Central memory CD8-positive, alpha-beta T cell (primary cell): ENCODE results near the gene FGFRL1.

Source experiments
- ATAC-seq: fragments of 150-1000 bp; cut with Tn5 transposase; replicated peaks from 2 replicates; pipeline ENCODE4 v1.10.0; 2022; ENCODE audit warnings: mild to moderate bottlenecking, moderate FRiP score, moderate number of reproducible peaks; ENCODE audit not compliant: poor library complexity, severe bottlenecking; ENCODE audit errors: extremely low read depth
- DNase-seq, 2 donors: peaks; one replicate each; pipeline ENCODE4 v3.0.0; 2021; ENCODE audit warnings: low spot score in 2 of 2
- H3K27ac Mint-ChIP-seq: one replicate; pipeline ENCODE4 v1.8.0; 2022; ENCODE audit warnings: low read depth, mild to moderate bottlenecking, moderate library complexity, mixed read lengths
- H3K27me3 Mint-ChIP-seq: one replicate; pipeline ENCODE4 v1.8.0; 2022; ENCODE audit warnings: mixed read lengths
- H3K36me3 Mint-ChIP-seq: one replicate; pipeline ENCODE4 v1.8.0; 2022; ENCODE audit warnings: mild to moderate bottlenecking, moderate library complexity, mixed read lengths; ENCODE audit not compliant: insufficient read depth
- H3K4me1 Mint-ChIP-seq: one replicate; pipeline ENCODE4 v1.8.0; 2022; ENCODE audit warnings: mixed read lengths
- H3K4me3 Mint-ChIP-seq: one replicate; pipeline ENCODE4 v1.8.0; 2022; ENCODE audit warnings: mild to moderate bottlenecking, moderate library complexity, mixed read lengths
- H3K9me3 Mint-ChIP-seq: one replicate; pipeline ENCODE4 v1.8.0; 2022; ENCODE audit warnings: mixed read lengths

Gene FGFRL1

DNA sequence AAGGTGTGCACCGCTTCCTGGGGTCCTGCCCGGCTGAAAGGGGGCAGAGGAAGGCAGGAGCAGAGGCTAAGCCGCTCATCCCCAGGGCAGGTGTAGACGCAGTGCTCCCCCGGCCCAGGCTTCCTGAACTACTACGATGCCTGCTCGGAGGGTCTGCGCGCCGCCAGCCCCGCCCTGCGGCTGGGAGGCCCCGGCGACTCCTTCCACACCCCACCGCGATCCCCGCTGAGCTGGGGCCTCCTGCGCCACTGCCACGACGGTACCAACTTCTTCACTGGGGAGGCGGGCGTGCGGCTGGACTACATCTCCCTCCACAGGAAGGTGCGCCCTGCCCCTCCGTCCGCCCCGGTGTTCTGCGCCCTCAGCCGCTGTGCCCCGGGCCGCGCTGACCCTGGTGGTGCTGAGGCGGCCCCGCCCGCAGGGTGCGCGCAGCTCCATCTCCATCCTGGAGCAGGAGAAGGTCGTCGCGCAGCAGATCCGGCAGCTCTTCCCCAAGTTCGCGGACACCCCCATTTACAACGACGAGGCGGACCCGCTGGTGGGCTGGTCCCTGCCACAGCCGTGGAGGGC lies 9.8 kb upstream of the FGFRL1 start:
- Mint-ChIP-seq H3K4me1 (peaks cover 9% of the 10 kb centered on the region), H3K27me3 (peaks cover 56% of the 10 kb centered on the region), H3K36me3 (peaks cover 5% of the 10 kb centered on the region), H3K27ac (no peak overlapping the region), H3K9me3 (no peaks in the 10 kb centered on the region), H3K4me3 (no peak overlapping the region)
- DNase-seq (no peak), ATAC-seq (no peak)

DNA sequence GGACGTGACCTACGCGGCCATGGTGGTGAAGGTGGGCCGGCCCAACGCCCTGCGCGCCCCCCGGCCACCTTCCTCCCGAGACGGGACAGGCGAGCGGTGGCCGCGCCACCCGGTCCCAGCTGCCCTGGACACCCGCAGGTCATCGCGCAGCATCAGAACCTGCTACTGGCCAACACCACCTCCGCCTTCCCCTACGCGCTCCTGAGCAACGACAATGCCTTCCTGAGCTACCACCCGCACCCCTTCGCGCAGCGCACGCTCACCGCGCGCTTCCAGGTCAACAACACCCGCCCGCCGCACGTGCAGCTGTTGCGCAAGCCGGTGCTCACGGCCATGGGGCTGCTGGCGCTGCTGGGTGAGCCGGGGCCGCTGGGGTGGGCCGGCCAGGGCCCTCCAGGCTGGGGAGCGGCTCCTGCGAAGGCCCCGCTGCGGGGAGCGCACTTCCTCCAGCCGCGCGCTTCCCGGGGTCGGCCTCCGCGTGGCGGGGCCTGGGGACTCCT lies 9.2 kb upstream of the FGFRL1 start:
- peaks cover 5% of the 10 kb centered on the region for H3K36me3 Mint-ChIP-seq
- H3K4me3 Mint-ChIP-seq: no peak overlapping the region
- DNase-seq (no peak), ATAC-seq (no peak)
- H3K4me1 Mint-ChIP-seq: peaks cover 5% of the 10 kb centered on the region
- H3K27me3 Mint-ChIP-seq: peaks cover 56% of the 10 kb centered on the region
- no peaks in the 10 kb centered on the region for H3K9me3 Mint-ChIP-seq
- H3K27ac Mint-ChIP-seq: no peak overlapping the region

DNA sequence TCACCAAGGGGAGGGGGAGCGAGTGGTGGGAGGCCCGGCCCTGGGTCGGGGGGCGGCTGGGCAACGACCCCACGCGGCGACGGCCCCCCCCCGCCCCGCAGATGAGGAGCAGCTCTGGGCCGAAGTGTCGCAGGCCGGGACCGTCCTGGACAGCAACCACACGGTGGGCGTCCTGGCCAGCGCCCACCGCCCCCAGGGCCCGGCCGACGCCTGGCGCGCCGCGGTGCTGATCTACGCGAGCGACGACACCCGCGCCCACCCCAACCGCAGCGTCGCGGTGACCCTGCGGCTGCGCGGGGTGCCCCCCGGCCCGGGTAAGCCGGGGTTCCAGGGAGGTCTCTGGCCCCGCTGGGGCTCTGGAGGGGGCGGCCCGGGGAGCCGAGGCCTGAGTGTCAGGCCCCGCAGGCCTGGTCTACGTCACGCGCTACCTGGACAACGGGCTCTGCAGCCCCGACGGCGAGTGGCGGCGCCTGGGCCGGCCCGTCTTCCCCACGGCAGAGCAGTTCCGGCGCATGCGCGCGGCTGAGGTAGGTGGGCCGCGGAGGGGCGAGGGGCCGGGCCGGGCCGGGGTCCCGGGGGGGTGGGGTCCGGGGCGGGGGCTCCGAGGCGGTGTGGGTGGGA lies 8.7 kb upstream of the FGFRL1 start:
- no peak overlapping the region for H3K4me3 Mint-ChIP-seq
- ATAC-seq: no peak
- peaks cover 60% of the 10 kb centered on the region for H3K27me3 Mint-ChIP-seq
- H3K36me3 Mint-ChIP-seq: peaks cover 5% of the 10 kb centered on the region
- H3K4me1 Mint-ChIP-seq: peaks cover 5% of the 10 kb centered on the region
- H3K9me3 Mint-ChIP-seq: no peaks in the 10 kb centered on the region
- H3K27ac Mint-ChIP-seq: no peak overlapping the region
- no peak for DNase-seq

DNA sequence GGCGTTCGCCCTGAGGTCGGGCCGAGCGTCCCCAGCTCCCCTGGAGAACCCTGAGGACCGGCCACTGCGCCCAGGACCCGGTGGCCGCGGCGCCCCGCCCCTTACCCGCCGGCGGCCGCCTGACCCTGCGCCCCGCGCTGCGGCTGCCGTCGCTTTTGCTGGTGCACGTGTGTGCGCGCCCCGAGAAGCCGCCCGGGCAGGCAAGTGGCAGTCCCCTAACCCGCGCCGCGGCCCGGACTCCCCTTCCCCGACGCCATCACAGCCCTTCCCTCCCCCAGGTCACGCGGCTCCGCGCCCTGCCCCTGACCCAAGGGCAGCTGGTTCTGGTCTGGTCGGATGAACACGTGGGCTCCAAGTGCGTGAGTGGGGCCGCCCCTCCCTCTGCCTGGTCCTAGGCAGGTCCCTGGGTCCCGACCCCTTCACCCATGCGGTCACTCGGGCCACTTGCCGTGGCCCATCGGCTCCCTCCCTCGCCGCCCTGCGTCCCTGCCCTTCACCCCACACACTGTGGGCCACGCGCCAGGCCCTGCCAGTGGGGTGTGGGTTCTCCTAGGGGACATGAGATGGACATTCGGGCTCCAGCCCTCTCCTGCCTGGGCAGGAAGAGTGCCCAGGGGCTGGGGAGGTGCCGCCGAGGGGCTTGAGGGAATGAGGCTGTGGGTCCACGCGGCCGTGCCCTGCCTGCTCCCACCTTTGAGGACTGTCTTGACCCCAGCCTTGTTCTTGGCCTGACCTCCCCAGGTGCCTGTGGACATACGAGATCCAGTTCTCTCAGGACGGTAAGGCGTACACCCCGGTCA lies 8.0 kb upstream of the FGFRL1 start:
- ATAC-seq (no peak), DNase-seq (no peak)
- Mint-ChIP-seq H3K27me3 (peaks cover 60% of the 10 kb centered on the region), H3K27ac (no peak overlapping the region), H3K4me1 (peaks cover under 1% of the 10 kb centered on the region), H3K9me3 (no peaks in the 10 kb centered on the region), H3K4me3 (no peak overlapping the region), H3K36me3 (peaks cover 5% of the 10 kb centered on the region)

DNA sequence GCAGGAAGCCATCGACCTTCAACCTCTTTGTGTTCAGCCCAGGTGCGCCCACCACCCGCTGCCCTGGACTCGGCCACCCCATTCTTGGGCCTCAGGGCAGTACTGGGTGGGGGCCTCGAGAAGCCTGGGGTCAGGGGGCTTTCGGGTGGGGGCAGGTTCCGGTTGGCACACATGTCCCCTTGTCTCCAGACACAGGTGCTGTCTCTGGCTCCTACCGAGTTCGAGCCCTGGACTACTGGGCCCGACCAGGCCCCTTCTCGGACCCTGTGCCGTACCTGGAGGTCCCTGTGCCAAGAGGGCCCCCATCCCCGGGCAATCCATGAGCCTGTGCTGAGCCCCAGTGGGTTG lies 7.4 kb upstream of the FGFRL1 start:
- ATAC-seq: no peak
- Mint-ChIP-seq H3K36me3 (peaks cover 5% of the 10 kb centered on the region), H3K4me3 (no peak overlapping the region), H3K27ac (no peak overlapping the region), H3K9me3 (no peaks in the 10 kb centered on the region), H3K27me3 (peaks cover 60% of the 10 kb centered on the region), H3K4me1 (peaks cover 6% of the 10 kb centered on the region)
- DNase-seq: no peak

DNA sequence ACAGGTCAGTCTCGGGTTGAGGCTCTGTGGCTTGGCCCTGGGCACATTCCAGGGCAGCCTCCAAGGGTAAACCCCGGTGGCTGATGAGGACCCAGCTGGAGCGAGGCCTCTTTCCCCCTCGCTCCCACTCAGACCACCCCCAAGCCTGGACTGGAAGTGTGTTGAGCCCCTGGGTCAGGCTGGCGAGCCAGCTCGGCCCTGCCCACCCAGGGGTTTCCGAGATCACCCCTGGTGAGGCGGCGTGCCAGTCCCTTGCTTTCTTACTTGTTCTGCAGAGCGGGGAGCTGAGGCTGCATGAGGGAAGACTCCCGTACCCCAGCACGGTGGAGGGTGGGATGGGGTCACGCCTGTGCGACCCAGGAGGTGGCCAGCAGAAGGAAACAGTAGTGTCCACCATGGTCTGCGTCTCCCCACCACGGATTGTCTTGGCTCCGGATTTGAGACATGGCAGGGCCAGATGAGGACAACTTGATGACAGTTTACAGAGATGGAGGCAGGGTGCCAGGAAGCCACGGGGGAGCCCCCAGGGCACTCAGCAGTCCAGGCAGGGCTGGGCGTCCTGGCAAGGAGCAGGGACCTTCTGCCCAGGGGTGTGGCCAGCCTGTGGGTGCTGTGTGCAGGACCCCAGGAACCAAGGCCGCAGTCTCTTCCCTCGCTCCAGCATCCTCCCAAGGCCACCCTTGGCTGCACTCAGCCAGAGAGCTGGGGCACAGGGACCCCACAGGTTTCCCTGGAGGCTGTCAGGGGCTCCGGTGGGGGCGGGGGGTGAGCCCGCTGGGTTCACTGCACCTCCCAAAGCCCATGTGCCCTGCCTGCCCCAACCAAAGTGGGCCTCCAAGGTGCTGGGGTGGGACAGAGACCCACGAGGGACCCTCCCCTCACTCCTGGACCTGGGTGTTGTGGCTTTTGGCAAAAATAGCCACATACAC lies 6.6 kb upstream of the FGFRL1 start:
- H3K27me3 Mint-ChIP-seq: peaks cover 55% of the 10 kb centered on the region
- ATAC-seq (no peak), DNase-seq (no peak)
- no peaks in the 10 kb centered on the region for H3K9me3 Mint-ChIP-seq
- H3K36me3 Mint-ChIP-seq: peaks cover 5% of the 10 kb centered on the region
- no peak overlapping the region for H3K4me3 Mint-ChIP-seq
- peaks cover 9% of the 10 kb centered on the region for H3K4me1 Mint-ChIP-seq
- no peak overlapping the region for H3K27ac Mint-ChIP-seq

DNA sequence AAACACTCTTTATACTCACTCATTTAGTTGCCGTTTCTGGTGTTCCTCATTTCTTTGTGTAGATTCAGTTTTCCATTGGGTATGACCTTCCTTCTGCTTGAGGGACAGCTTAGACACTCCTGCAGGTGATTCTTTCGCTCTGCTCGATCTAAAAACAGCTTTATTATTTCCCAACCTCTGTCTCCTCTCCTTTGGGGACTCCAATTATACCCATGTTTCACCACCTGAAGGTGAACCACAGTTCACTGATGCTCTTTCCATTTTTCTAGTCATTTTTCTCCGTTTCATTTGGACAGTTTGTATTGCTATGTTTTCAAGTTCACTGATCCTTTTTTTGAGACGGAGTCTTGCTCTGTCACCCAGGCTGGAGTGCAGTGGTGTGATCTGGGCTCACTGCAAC lies 4.6 kb upstream of the FGFRL1 start:
- H3K27ac Mint-ChIP-seq: no peak overlapping the region
- H3K36me3 Mint-ChIP-seq: peaks cover 11% of the 10 kb centered on the region
- no peak for ATAC-seq

DNA sequence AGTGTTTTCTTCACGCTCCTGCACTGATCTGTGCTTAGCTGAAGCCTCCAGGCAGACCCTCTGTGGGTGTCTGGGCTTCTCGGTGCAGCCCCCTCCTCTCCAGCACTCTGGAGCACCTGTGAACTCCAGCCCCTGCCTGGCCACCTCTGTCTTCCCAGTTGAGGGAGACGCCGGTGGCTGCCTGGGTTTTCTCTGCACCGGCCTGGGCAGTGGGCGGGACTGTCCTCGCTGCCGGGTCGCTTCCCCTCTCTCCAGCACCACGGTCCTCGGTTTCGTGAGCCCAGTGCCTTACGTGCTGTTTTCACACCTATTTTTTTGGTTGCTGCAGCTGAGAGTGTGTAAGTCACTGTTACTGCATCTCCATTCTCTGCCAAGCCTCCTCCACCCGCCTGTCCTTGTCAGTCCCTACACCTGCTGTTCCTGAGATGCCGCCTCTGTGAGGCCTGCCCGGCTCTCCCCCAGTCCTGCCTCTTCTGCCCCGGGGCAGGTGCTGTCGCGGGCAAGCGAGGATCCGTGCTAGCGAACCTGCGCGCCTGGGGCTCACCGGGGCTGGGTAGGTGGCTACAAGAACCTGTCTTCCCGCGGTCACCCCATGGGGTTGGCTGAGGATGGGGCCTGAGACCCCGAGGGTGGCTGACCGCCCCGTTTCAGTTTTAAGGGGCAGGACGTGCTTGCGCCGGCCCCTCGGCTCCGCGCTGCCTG lies 2.4 kb upstream of the FGFRL1 start:
- peak; percentile 16 for ATAC-seq
- Mint-ChIP-seq H3K9me3 (no peaks in the 10 kb centered on the region), H3K36me3 (peaks cover 11% of the 10 kb centered on the region), H3K4me3 (peak overlapping the region; percentile 70), H3K27me3 (peaks cover 52% of the 10 kb centered on the region), H3K4me1 (peaks cover 16% of the 10 kb centered on the region), H3K27ac (no peak overlapping the region)
- DNase-seq: peak; percentile 22 to 33

More for the DNA sequence above, 4.6 kb upstream of the FGFRL1 start:
- H3K4me3 Mint-ChIP-seq: no peak overlapping the region
- DNase-seq: no peak
- peaks cover 55% of the 10 kb centered on the region for H3K27me3 Mint-ChIP-seq
- no peaks in the 10 kb centered on the region for H3K9me3 Mint-ChIP-seq
- H3K4me1 Mint-ChIP-seq: peaks cover 16% of the 10 kb centered on the region

DNA sequence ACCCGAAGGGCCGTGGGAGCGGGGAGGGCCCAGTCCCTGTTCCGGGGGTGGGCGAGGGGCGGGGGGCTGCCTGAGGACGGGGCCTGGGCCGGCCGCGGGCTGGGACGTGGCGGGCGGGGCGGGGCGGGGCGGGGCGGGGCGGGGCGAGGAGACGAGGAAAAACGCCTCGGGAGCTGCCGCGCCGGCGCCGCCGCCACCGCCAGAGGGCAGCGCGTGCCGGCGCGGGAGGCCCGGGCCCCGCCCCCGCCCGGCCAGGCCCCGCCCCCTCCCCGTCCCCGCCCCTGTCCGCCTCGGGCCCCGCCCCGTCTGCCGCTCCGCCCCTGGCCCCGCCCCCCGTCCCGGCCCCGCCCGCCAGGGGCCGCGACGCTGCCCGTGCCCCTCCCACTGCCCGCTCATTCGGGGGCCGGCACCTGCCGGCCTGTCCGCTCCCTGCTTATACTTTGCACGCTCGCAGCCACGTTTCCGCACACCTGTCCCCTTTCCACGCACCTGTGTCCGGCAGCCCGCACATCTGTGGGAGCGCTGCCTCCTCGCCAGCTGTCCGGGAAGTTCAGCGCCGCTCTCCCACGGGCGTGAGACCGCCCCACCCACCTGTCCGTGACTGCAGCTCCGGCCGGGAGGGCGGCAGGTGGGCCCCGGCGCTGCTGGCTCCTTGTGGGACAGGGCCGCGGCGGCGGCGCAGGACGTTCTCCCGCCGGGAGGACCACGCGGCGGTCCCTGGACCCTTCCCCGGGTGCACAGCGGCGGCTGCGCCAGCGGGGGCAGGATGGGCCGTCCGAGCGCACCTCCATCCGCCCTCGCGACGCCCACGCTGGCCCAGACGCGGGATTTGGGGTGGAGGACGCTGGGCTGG lies 1.7 kb upstream of the FGFRL1 start:
- H3K36me3 Mint-ChIP-seq: peaks cover 10% of the 10 kb centered on the region
- H3K27ac Mint-ChIP-seq: peak overlapping the region; percentile 95
- DNase-seq (peak; percentile 45 to 61), ATAC-seq (peak; percentile 23)
- peaks cover 16% of the 10 kb centered on the region for H3K4me1 Mint-ChIP-seq
- H3K27me3 Mint-ChIP-seq: peaks cover 44% of the 10 kb centered on the region
- no peaks in the 10 kb centered on the region for H3K9me3 Mint-ChIP-seq
- H3K4me3 Mint-ChIP-seq: peak overlapping the region; percentile 91

DNA sequence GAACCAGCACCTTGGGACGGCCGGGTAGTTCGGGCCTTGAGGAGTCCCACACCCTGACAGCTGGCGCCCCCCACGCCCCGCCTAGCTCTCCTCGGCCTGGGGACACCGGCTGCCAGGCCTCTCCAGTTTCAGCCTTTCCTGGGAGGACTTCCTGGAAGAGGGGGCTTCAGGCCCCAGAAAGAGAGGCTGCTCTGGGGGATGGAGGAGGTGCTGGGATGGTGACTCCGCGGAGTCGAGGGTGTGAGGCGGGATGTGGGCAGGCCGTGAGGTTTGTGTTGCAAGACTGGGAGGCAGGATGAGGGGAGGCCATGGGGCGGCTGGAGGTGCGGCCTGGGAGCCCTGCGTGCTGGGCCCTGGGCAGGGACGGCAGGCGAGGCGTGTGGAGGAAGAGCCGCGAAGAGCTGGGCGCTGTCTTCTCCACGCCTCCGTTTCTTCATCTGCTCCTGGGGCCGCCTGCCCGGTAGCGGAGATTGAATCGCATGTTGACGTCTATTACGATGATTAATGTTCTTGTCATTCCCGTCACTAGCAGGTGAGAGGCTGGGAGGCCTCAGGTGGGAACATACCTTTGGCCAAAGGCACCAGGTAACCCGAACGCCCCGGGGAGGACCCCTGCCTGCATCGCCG lies 918 bp upstream of the FGFRL1 start:
- ATAC-seq: peak; percentile 72
- H3K4me1 Mint-ChIP-seq: peaks cover 16% of the 10 kb centered on the region
- H3K4me3 Mint-ChIP-seq: peak overlapping the region; percentile 91
- no peaks in the 10 kb centered on the region for H3K9me3 Mint-ChIP-seq
- peaks cover 38% of the 10 kb centered on the region for H3K27me3 Mint-ChIP-seq
- peak; percentile 53 to 78 for DNase-seq
- peak overlapping the region; percentile 95 for H3K27ac Mint-ChIP-seq
- peaks cover 9% of the 10 kb centered on the region for H3K36me3 Mint-ChIP-seq

DNA sequence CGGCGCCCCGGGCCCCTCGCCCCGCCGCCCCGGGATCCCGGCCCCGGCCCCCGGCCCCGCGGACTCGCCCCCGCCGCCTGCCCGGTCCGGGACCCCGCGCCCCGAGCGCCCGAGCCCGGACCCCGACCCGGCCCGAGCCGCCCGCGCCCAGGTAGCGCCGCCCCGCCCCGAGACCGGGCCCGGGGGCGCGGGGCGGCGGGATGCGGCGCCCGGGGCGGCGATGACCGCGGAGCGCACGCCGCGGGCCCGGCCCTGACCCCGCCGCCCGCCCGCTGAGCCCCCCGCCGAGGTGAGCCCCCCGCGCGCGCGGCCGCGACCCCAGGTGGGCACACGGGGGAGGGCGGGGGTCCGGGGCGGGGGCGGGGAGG lies 224 bp downstream of the FGFRL1 start:
- DNase-seq: no peak
- peaks cover 9% of the 10 kb centered on the region for H3K36me3 Mint-ChIP-seq
- H3K27me3 Mint-ChIP-seq: peaks cover 26% of the 10 kb centered on the region
- ATAC-seq: no peak
- H3K4me3 Mint-ChIP-seq: peak overlapping the region; percentile 91
- H3K9me3 Mint-ChIP-seq: no peaks in the 10 kb centered on the region
- H3K27ac Mint-ChIP-seq: no peak overlapping the region
- H3K4me1 Mint-ChIP-seq: peaks cover 16% of the 10 kb centered on the region
